ENCODE measurements around the gene MYBPC3.

MYBPC3 gene

GRCh38 chr11:47375546-47376085 lies 23.1 kb upstream of the MYBPC3 start:
- no peak for TF ChIP-seq CTCF (IDR thresholded peaks at IDR 0.05; ENCODE audit: low read depth, low read length)
- no peak for DNase-seq (ENCODE audit: extremely low read depth, low read depth)

DNA sequence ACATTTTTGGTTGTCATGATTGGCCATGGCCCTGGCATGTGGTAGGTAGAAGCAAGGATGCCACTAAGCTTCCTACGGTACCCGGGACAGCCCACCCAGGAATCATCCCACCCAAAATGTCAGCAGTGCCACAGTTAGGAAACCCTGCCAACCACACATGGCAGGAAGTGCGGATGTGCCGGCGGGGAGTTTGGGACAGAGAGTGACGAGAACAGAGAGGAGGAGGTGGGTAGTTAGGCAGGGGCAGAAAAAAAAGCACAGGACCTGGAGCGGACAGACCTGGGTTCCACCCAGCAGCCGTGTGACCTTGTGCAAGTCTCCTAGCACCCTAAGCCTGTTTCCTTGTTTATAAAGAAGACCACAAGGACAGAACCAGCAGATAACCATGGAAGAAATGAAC lies 22.5 kb upstream of the MYBPC3 start:
- no peak for DNase-seq (ENCODE audit: extremely low read depth, low read depth)
- no peak for TF ChIP-seq CTCF (IDR thresholded peaks at IDR 0.05; ENCODE audit: low read depth, low read length)

DNA sequence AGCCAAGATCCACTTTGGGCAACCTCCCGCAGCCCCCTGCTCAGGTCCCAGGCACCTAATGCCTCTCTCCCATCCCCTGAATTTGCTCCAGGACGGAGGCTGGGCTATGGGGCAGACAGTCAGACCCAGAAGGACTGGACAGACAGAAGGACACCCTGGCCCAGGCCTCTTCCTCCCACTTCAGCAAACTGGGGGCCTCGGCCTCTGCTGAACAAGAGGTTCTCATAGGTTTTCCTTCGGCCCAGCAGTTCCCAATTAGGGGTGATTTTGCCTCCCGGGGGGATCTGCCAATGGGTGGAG lies 22.2 kb upstream of the MYBPC3 start:
- TF ChIP-seq CTCF (IDR thresholded peaks at IDR 0.05; ENCODE audit: low read depth, low read length) = no peak
- DNase-seq (ENCODE audit: extremely low read depth, low read depth) = no peak

GRCh38 chr11:47373876-47374719 lies 21.6 kb upstream of the MYBPC3 start:
- DNase-seq (ENCODE audit: extremely low read depth, low read depth) = peak; percentile 16
- TF ChIP-seq CTCF (IDR thresholded peaks at IDR 0.05; ENCODE audit: low read depth, low read length) = peak; percentile 94

- TF ChIP-seq CTCF (IDR thresholded peaks at IDR 0.05; ENCODE audit: low read depth, low read length) = no peak
- no peak for DNase-seq (ENCODE audit: extremely low read depth, low read depth)
Observed at GRCh38 chr11:47372422-47372821, 19.9 kb upstream of the MYBPC3 start.

DNA sequence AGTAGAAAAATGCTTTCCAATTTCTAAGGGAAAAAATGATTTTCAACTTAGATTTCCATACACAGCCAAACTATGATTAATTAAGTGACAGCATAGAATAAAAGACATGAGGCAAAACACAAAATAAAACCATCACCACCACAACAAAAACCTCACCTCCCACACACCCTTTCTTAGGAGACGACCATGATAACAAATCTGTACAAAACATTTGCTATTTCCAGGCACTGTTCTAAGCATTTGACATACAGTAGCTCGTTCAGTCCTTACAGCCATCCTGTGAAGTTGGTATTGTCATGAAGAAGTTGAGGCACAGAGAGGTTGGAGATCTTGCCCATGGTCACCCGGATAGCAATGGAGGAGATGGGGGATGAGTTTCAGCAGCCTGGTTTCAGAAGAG lies 17.2 kb upstream of the MYBPC3 start:
- no peak for TF ChIP-seq CTCF (IDR thresholded peaks at IDR 0.05; ENCODE audit: low read depth, low read length)
- DNase-seq (ENCODE audit: extremely low read depth, low read depth) = no peak

DNA sequence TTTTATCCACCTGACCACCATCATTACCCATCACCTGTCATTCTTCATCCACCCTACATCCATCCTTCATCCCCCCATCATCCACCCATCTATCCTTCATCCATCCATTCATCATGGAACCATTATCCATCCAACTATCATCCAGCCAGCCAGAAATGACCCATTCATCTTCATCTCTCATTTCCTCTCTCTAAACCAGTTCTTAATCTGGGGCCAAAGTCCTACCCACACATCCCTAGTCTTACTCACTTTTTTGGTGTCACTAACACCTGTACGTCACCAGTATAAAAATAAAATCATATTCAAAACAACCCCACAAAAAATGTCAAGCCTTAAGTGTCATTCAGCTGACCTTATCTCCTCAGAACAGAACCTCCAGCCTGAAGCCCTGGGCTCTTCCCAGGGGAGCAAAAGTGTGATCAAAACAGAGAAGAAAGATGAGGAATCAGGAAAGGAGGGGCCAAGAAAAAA lies 13.6 kb upstream of the MYBPC3 start:
- no peak for TF ChIP-seq CTCF (IDR thresholded peaks at IDR 0.05; ENCODE audit: low read depth, low read length)
- DNase-seq (ENCODE audit: extremely low read depth, low read depth) = no peak

All from AG09319 (cell line).